ENCODE results near the gene TAGLN2.

Gene TAGLN2

GRCh38 chr1:159890390-159890789 is 34.9 kb downstream of the TAGLN2 start:
- H3K36me3 ChIP-seq (ENCODE audit: control insufficient read depth in 1 of 2, insufficient read depth in 2 of 2, low read length in 2 of 2): no peaks in the 10 kb centered on the region
- H3K9me3 ChIP-seq (ENCODE audit: control insufficient read depth in 1 of 2, low read length in 2 of 2): no peaks in the 10 kb centered on the region
- H3K4me3 ChIP-seq (ENCODE audit: low read depth in 1 of 2, low read length in 2 of 2): no peak overlapping the region
- peaks cover 5 to 9% of the 10 kb centered on the region in 2 donors for H3K4me1 ChIP-seq (ENCODE audit: control insufficient read depth in 1 of 2, insufficient read depth in 2 of 2, low read length in 2 of 2)
- no peaks in the 10 kb centered on the region for H3K27me3 ChIP-seq (ENCODE audit: low read depth, low read length)
- H3K27ac ChIP-seq (ENCODE audit: low read length): peak overlapping the region; percentile 2

- Histone ChIP-seq H3K4me3 (ENCODE audit: low read depth in 1 of 2, low read length in 2 of 2) (no peak overlapping the region), H3K36me3 (ENCODE audit: control insufficient read depth in 1 of 2, insufficient read depth in 2 of 2, low read length in 2 of 2) (no peaks in the 10 kb centered on the region), H3K27me3 (ENCODE audit: low read depth, low read length) (no peaks in the 10 kb centered on the region), H3K4me1 (ENCODE audit: control insufficient read depth in 1 of 2, insufficient read depth in 2 of 2, low read length in 2 of 2) (peaks cover 5 to 9% of the 10 kb centered on the region in 2 donors), H3K27ac (ENCODE audit: low read length) (peak overlapping the region; percentile 2), H3K9me3 (ENCODE audit: control insufficient read depth in 1 of 2, low read length in 2 of 2) (no peaks in the 10 kb centered on the region)
Measured at GRCh38 chr1:159889821-159890252, 35.5 kb downstream of the TAGLN2 start.

- no peaks in the 10 kb centered on the region for H3K27me3 ChIP-seq (ENCODE audit: low read depth, low read length)
- no peak overlapping the region for H3K4me3 ChIP-seq (ENCODE audit: low read depth in 1 of 2, low read length in 2 of 2)
- H3K36me3 ChIP-seq (ENCODE audit: control insufficient read depth in 1 of 2, insufficient read depth in 2 of 2, low read length in 2 of 2): no peaks in the 10 kb centered on the region
- H3K27ac ChIP-seq (ENCODE audit: low read length): no peak overlapping the region
- peaks cover 5 to 9% of the 10 kb centered on the region in 2 donors for H3K4me1 ChIP-seq (ENCODE audit: control insufficient read depth in 1 of 2, insufficient read depth in 2 of 2, low read length in 2 of 2)
- no peaks in the 10 kb centered on the region for H3K9me3 ChIP-seq (ENCODE audit: control insufficient read depth in 1 of 2, low read length in 2 of 2)
Measured at GRCh38 chr1:159889202-159889601, 36.1 kb downstream of the TAGLN2 start.

- Histone ChIP-seq H3K27me3 (ENCODE audit: low read depth, low read length) (no peaks in the 10 kb centered on the region), H3K27ac (ENCODE audit: low read length) (no peak overlapping the region), H3K36me3 (ENCODE audit: control insufficient read depth in 1 of 2, insufficient read depth in 2 of 2, low read length in 2 of 2) (no peaks in the 10 kb centered on the region), H3K9me3 (ENCODE audit: control insufficient read depth in 1 of 2, low read length in 2 of 2) (no peaks in the 10 kb centered on the region), H3K4me1 (ENCODE audit: control insufficient read depth in 1 of 2, insufficient read depth in 2 of 2, low read length in 2 of 2) (no peaks in the 10 kb centered on the region), H3K4me3 (ENCODE audit: low read depth in 1 of 2, low read length in 2 of 2) (no peak overlapping the region)
Measured at GRCh38 chr1:159884296-159884695, 41.0 kb downstream of the TAGLN2 start.

- Histone ChIP-seq H3K27ac (ENCODE audit: low read length) (no peak overlapping the region), H3K36me3 (ENCODE audit: control insufficient read depth in 1 of 2, insufficient read depth in 2 of 2, low read length in 2 of 2) (no peaks in the 10 kb centered on the region), H3K4me1 (ENCODE audit: control insufficient read depth in 1 of 2, insufficient read depth in 2 of 2, low read length in 2 of 2) (no peaks in the 10 kb centered on the region), H3K27me3 (ENCODE audit: low read depth, low read length) (no peaks in the 10 kb centered on the region), H3K9me3 (ENCODE audit: control insufficient read depth in 1 of 2, low read length in 2 of 2) (no peaks in the 10 kb centered on the region), H3K4me3 (ENCODE audit: low read depth in 1 of 2, low read length in 2 of 2) (no peak overlapping the region)
Measured at GRCh38 chr1:159883134-159883533, 42.2 kb downstream of the TAGLN2 start.

- no peaks in the 10 kb centered on the region for H3K36me3 ChIP-seq (ENCODE audit: control insufficient read depth in 1 of 2, insufficient read depth in 2 of 2, low read length in 2 of 2)
- H3K27ac ChIP-seq (ENCODE audit: low read length): no peak overlapping the region
- no peaks in the 10 kb centered on the region for H3K9me3 ChIP-seq (ENCODE audit: control insufficient read depth in 1 of 2, low read length in 2 of 2)
- H3K4me3 ChIP-seq (ENCODE audit: low read depth in 1 of 2, low read length in 2 of 2): no peak overlapping the region
- H3K4me1 ChIP-seq (ENCODE audit: control insufficient read depth in 1 of 2, insufficient read depth in 2 of 2, low read length in 2 of 2): no peaks in the 10 kb centered on the region
- no peaks in the 10 kb centered on the region for H3K27me3 ChIP-seq (ENCODE audit: low read depth, low read length)
Measured at GRCh38 chr1:159882527-159882862, 42.8 kb downstream of the TAGLN2 start.

- Histone ChIP-seq H3K36me3 (ENCODE audit: control insufficient read depth in 1 of 2, insufficient read depth in 2 of 2, low read length in 2 of 2) (no peaks in the 10 kb centered on the region), H3K4me1 (ENCODE audit: control insufficient read depth in 1 of 2, insufficient read depth in 2 of 2, low read length in 2 of 2) (no peaks in the 10 kb centered on the region), H3K27ac (ENCODE audit: low read length) (no peak overlapping the region), H3K27me3 (ENCODE audit: low read depth, low read length) (no peaks in the 10 kb centered on the region), H3K4me3 (ENCODE audit: low read depth in 1 of 2, low read length in 2 of 2) (no peak overlapping the region), H3K9me3 (ENCODE audit: control insufficient read depth in 1 of 2, low read length in 2 of 2) (no peaks in the 10 kb centered on the region)
Measured at GRCh38 chr1:159881622-159882526, 43.4 kb downstream of the TAGLN2 start.

- no peaks in the 10 kb centered on the region for H3K9me3 ChIP-seq (ENCODE audit: control insufficient read depth in 1 of 2, low read length in 2 of 2)
- H3K4me3 ChIP-seq (ENCODE audit: low read depth in 1 of 2, low read length in 2 of 2): no peak overlapping the region
- H3K4me1 ChIP-seq (ENCODE audit: control insufficient read depth in 1 of 2, insufficient read depth in 2 of 2, low read length in 2 of 2): no peaks in the 10 kb centered on the region
- H3K36me3 ChIP-seq (ENCODE audit: control insufficient read depth in 1 of 2, insufficient read depth in 2 of 2, low read length in 2 of 2): no peaks in the 10 kb centered on the region
- no peaks in the 10 kb centered on the region for H3K27me3 ChIP-seq (ENCODE audit: low read depth, low read length)
- H3K27ac ChIP-seq (ENCODE audit: low read length): no peak overlapping the region
Measured at GRCh38 chr1:159880430-159880829, 44.9 kb downstream of the TAGLN2 start.

GRCh38 chr1:159879977-159880376 is 45.3 kb downstream of the TAGLN2 start:
- Histone ChIP-seq H3K4me1 (ENCODE audit: control insufficient read depth in 1 of 2, insufficient read depth in 2 of 2, low read length in 2 of 2) (no peaks in the 10 kb centered on the region), H3K9me3 (ENCODE audit: control insufficient read depth in 1 of 2, low read length in 2 of 2) (no peaks in the 10 kb centered on the region), H3K4me3 (ENCODE audit: low read depth in 1 of 2, low read length in 2 of 2) (no peak overlapping the region), H3K27ac (ENCODE audit: low read length) (no peak overlapping the region), H3K36me3 (ENCODE audit: control insufficient read depth in 1 of 2, insufficient read depth in 2 of 2, low read length in 2 of 2) (no peaks in the 10 kb centered on the region), H3K27me3 (ENCODE audit: low read depth, low read length) (no peaks in the 10 kb centered on the region)

- no peak overlapping the region for H3K27ac ChIP-seq (ENCODE audit: low read length)
- no peaks in the 10 kb centered on the region for H3K4me1 ChIP-seq (ENCODE audit: control insufficient read depth in 1 of 2, insufficient read depth in 2 of 2, low read length in 2 of 2)
- H3K4me3 ChIP-seq (ENCODE audit: low read depth in 1 of 2, low read length in 2 of 2): no peak overlapping the region
- H3K36me3 ChIP-seq (ENCODE audit: control insufficient read depth in 1 of 2, insufficient read depth in 2 of 2, low read length in 2 of 2): no peaks in the 10 kb centered on the region
- H3K9me3 ChIP-seq (ENCODE audit: control insufficient read depth in 1 of 2, low read length in 2 of 2): no peaks in the 10 kb centered on the region
- no peaks in the 10 kb centered on the region for H3K27me3 ChIP-seq (ENCODE audit: low read depth, low read length)
Measured at GRCh38 chr1:159879136-159879535, 46.2 kb downstream of the TAGLN2 start.

- no peaks in the 10 kb centered on the region for H3K27me3 ChIP-seq (ENCODE audit: low read depth, low read length)
- no peaks in the 10 kb centered on the region for H3K9me3 ChIP-seq (ENCODE audit: control insufficient read depth in 1 of 2, low read length in 2 of 2)
- no peak overlapping the region for H3K27ac ChIP-seq (ENCODE audit: low read length)
- no peaks in the 10 kb centered on the region for H3K4me1 ChIP-seq (ENCODE audit: control insufficient read depth in 1 of 2, insufficient read depth in 2 of 2, low read length in 2 of 2)
- no peak overlapping the region for H3K4me3 ChIP-seq (ENCODE audit: low read depth in 1 of 2, low read length in 2 of 2)
- no peaks in the 10 kb centered on the region for H3K36me3 ChIP-seq (ENCODE audit: control insufficient read depth in 1 of 2, insufficient read depth in 2 of 2, low read length in 2 of 2)
Measured at GRCh38 chr1:159877695-159878444, 47.4 kb downstream of the TAGLN2 start.

Data from muscle layer of duodenum (tissue), 2 donors.